Activated CD8-positive, alpha-beta memory T cell treated with anti-CD3 and anti-CD28 coated beads for 24 hours (primary cell): ENCODE data around the gene GALK1.

Experiments
- DNase-seq: peaks from one replicate; pipeline ENCODE4 v3.0.0-alpha.2; 2020

The GALK1 gene

DNA sequence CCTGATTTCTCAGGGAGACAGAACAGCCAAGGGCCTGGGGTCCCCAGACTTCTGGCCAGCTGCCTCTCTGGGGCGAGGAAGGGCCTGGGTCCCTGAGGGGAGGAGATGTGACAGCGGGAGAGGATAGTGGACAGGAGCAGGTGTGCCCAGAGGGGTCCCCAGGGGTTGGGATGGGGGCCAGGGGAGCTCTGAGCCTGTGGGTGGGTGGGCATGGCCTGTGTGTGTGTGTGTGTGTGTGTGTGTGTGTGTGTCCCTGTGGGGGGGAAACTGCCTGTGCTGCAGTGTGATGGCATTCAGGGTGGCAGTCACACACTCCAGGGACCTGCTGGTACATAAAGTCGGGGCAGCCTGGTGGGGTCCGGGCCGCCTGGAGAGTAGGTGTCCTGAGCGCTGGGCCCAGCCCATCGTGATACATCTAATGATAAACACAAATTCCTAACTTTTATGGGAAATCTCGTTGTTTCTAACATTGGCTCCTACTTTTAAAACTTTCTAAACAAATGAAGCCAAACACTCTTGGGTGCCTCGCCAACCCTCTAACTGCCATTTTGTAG lies 42.4 kb downstream of the GALK1 start:
- no peak for DNase-seq

DNA sequence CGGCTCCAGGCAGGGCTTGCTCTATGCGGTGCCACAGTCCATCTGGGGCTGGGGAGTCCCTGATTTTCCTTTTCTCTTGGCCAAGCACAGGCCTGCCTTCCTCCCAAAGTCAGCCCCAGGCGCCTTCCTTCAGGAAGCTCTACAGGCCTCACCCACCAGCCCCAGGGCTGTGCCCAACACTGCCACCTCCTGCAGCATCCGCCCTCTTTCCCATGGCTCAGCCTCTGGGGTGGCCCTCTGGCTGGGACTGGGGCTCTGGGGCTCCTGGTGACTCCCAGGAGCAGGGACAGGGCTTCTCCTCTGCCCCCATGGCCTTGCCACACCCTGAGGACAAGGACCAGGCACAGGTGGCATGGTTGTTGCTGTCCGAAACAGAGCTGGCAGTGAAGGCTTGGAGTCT lies 42.9 kb downstream of the GALK1 start:
- no peak for DNase-seq

DNA sequence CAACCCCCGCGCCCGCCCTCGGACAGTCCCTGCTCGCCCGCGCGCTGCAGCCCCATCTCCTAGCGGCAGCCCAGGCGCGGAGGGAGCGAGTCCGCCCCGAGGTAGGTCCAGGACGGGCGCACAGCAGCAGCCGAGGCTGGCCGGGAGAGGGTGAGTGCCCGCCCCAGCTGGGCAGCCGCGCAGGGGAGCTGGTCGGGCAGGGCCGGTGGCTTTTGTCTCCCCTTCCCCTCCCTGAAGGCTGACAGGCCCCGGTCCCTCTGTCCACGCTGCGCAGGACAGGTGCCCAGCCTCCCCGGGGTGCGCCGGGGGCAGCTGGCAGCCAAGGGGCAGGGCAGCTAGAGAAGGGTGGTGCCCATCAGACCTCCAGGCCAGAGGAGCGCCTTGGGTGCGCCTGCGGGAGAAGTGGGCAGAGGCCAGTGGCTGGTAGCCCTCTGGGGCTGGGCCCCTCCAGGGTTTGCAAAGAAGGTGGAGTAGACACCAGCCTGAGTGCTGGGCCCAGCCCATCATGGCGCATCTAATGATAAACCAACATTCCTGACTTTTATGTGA lies 43.5 kb downstream of the GALK1 start:
- DNase-seq = peak; percentile 61

DNA sequence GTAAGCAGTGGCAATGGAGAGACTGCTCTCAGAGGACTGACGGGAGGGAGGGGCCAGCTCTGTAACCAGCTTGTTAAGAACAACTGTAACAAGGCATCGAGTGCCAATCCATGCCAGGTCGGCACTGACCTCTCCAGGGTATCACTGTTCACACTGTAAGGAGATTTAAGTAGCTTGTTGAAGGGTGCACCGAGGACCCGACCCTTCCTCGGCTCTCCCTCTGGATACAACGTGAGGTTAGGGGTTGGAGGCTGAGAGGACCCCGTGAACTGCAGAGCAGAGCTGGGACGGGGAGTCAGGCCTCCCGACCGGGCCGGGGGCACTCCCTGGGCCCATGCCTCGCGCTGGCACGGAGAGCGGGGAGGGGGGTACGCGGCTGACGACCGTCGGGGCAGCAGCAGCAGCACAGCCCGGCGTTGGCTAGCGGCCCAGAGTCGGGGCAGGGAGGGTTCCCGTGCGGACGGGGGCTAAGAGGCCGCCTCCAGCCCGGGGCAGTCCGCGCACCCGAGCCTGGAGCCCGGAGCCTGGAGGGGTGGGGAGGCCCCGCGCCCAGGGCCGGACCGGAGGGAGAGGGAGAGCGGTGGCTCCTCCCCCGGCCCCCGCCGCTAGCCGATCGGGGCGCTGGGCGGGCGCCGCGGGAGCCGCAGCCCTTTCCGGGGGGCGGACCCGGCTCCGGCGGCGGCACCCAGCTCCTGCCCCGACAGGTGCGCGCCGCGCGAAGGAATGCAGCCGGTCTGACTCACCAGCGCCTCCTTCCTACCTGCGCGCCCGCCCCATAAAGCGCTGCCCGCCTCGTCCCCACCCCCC lies 44.1 kb downstream of the GALK1 start, which contains the start of gene ITGB4:
ITGB4 (plus strand) TSS at position 804 of the 807 bp plus-strand sequence. CDS start 3,245 bp downstream, outside the sequence.
- DNase-seq = peak; percentile 74

DNA sequence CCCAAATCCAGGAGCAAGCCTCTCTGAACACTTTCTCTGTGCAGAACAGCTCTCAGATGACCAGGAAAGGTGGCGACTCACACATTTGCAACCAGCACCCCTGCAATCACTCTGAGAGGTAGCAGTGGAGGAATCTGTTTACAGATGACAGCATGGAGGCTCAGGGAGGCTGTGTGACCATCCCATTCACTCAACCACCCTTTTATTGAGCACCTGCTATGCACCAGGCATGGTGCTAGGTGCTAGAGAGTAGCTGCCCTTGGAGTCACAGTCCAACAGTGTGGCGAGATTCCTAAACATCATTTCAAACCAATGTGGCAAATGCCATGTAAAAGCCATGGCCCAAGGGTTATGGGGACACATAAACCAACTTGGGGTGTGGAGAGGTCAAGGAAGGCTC lies 45.3 kb downstream of the GALK1 start:
- no peak for DNase-seq

DNA sequence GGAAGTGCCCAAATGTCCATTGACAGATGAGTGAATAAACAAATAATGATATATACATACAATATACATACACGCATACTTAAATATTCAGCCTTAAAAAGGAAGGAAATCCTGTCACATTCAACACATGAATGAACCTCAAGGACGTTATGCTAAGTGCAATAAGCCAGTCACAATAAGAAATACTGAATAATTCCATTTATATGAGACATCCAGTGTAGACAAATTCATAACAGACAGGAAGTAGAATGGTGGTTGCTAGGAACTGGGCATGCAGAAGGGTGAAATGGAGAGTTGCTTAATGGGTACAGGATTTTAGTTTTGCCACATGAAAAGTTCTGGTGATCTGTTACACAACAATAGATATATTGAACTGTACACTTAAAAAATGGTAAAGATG lies 52.5 kb downstream of the GALK1 start:
- no peak for DNase-seq
